Activated T-cell treated with anti-CD3 and anti-CD28 coated beads for 48 hours (primary cell): Measurements from ENCODE around the gene C14orf119.

Experiments
- DNase-seq: peaks from one replicate; pipeline ENCODE4 v3.0.0-alpha.2; 2020; ENCODE audit warnings: low read depth

Gene C14orf119

DNA sequence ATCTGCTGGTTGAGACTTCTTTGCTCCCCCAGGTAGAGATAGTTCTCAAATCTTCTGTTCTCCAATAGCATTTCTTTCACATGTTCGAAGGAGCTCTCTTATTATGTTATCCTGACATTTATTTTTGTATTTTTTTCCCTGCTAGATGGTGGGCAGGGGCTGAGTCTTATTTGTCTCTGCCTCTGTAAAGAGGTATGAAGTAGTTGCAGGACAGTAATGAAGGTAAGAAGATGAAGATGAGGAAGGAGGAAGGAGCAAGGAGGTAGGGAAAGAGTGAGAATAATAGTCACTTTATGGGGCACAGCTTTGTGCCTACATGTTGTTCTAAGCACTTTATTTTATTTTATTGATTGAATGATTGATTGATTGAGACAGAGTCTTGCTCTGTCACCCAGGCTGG lies 14.5 kb downstream of the C14orf119 start:
- no peak for DNase-seq

GRCh38 chr14:23110579-23111365 lies 15.5 kb downstream of the C14orf119 start:
- DNase-seq, result no peak

- no peak for DNase-seq
These were observed 17.3 kb downstream of the C14orf119 start for GRCh38 chr14:23112359-23113178.

DNA sequence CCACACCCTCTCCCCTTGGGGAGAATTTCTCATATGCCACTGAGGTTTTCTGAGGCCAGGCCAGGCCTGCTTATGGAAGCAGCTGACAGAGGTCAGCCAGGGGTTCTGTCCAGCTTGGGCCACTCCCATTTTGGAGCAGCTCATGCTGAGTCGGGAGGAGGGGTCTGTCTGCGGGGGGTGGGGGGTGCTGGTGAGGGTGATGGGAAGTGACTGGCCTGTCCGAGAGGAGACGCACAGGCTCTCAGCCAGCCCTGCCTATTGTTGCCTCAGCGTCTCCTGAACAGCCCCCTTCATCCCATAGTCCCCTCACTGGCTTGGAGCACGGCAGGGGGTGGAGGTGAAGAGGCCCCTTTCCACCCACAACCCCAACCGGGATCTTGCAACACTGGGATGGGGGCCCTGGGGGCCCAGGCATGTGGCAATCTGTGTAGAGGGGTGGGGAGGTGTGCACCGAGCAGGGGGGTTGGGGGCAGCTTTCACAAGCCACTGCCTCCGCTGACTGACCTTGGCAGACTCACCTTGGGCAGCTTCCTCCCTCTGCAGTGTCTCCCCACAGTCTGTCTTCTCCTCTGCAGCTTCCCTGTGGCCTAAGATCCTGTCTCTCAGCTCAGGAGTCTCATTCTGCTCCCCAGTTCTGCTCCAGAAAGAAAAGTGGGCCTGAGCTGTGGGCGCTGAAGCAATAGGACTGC lies 18.3 kb downstream of the C14orf119 start:
- DNase-seq, result no peak

DNA sequence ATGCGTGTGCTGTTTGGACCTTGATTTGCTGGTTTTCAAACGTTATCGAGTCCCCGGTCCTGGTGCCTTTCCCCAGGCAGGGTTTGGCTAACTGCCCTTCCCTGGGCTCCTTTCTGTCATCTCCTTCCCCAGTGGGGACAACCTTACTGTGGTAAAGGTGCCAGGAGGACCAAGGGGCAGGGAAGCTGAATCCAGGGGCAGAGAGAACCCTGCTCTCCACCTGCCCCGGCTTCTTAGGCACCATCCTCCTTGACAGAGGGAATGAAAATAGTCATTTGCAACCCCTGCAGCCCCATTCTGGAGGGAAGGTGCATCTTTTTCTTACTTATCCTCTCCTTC lies 18.8 kb downstream of the C14orf119 start:
- DNase-seq, result no peak

DNA sequence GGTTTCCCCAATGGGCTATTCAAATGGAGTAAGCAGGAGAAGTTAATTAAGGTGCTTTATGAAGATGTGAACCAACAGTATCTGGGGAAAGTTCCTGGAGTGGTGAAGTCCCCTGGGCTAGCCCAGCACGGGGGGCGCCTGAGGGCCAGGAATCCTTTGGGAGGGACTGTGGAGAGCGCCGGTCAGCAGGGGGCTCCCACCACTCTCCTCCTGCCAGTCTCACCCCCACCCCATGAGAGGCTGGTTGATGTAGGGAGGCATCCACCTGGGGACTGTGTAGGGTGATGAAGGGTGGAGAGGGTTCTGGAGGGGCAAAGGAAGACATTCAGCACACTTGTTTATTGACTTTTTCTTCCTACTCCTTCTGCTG lies 19.3 kb downstream of the C14orf119 start:
- no peak for DNase-seq

DNA sequence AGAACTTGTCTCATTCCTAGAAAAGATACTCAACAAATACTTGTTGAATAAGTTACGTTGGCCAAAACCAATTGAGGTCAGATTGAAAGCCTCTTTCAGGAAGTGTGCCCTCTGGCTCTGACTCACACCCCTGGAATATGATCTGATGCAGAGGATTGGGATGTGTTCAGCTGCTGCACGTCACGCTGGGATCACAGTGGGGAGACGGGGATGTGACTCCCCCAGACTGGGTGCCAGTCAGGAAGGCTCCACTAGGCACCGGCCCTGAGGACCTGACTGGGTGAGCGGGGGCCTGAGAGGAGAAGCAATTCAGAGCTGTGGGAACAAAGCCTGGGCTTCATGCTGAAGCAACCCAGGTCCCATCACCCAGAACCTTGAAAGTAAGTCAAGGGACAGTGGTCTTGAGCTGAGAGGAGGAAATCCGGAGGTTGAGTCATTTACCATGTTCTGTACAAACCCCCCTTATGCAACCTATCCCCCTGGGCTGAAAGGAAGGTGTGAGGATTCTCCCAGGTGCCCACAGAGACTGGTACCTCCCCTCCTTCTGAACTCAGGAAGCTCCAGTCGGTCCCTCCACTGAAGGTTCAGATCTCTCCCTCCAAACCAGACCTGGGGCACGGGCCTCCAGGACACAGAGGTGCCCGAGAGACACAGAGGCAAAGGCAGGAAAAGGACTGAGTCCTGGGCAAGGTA lies 19.9 kb downstream of the C14orf119 start:
- no peak for DNase-seq

- DNase-seq, result no peak
These were observed 20.6 kb downstream of the C14orf119 start for GRCh38 chr14:23115918-23116317.

DNA sequence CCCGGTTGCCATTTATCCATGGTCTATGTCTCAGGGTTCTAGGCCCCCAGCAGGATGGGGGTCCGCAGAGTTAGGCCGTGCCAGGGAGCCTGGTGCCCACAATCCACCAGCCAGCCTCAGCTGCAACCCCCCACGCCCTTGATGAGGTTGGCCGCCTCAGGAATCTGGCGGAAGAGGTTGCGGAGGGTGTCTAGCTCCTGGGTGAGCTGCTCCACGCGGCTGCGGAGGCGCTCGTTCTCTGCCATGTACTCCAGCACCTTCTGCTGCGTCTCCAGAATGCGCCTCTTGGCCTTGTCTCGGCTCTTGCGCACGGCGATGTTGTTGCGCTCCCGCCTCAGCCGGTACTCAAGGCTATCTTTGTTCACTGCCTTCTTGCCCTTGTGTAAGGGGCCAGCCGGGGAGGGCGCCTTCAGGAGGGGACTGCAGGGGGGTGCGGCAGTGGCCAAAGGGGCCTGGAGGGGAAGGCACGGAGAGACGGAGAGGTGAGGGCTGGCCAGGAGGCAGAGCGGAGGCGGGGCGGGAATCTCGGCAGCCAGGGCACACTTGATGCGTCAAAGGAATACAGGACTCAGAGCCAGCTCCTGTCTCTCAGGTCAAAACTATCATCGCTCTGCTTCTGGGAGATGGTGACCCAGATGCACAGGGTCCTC lies 22.2 kb downstream of the C14orf119 start:
- no peak for DNase-seq

DNA sequence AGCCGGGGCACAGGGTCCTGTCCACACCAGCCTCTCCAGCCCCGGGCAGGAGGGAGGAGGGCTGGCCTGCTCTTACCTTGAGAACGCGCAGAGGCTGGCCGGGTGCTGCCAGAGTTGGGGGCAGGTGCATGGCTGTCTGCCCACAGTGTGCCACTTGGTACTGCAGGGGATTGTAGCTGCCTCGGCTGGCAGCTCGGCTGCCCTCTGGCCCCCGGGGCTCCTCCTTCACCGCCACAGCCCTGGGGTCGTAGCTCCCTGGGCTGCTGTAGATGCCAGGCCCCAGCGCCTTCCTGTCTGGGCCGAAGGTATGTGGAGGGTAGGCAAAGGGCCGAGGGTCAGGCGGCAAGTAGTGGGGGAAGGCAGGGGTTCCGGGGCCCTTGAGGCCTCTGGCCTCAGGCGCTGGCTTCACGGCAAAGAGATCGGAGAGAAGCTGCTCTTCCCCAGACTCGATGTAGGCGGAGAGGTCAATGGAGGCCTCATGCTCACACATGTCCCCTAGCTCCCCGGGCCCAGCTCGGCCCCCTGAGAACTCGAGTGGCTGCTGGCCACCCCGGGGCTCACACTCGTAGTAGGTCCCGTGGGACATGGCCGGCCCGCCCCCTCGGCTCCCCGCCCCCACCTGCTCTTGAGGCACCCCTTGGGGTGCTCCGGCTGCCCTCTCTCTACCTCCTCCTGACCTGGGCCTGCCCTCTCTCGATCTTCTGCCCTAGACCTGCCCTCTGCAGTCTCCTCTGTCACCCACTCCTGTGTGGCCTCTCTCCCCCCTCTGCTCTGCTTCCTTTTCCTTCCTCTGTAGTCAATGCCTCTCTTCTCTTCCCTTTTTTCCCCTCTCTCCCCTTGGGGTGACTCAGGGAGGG lies 23.4 kb downstream of the C14orf119 start, which contains the start of gene CEBPE:
CEBPE (minus strand) TSS at position 750 of the 857 bp plus-strand sequence; CDS start at position 586, 164 bp downstream.
- DNase-seq, result no peak

DNA sequence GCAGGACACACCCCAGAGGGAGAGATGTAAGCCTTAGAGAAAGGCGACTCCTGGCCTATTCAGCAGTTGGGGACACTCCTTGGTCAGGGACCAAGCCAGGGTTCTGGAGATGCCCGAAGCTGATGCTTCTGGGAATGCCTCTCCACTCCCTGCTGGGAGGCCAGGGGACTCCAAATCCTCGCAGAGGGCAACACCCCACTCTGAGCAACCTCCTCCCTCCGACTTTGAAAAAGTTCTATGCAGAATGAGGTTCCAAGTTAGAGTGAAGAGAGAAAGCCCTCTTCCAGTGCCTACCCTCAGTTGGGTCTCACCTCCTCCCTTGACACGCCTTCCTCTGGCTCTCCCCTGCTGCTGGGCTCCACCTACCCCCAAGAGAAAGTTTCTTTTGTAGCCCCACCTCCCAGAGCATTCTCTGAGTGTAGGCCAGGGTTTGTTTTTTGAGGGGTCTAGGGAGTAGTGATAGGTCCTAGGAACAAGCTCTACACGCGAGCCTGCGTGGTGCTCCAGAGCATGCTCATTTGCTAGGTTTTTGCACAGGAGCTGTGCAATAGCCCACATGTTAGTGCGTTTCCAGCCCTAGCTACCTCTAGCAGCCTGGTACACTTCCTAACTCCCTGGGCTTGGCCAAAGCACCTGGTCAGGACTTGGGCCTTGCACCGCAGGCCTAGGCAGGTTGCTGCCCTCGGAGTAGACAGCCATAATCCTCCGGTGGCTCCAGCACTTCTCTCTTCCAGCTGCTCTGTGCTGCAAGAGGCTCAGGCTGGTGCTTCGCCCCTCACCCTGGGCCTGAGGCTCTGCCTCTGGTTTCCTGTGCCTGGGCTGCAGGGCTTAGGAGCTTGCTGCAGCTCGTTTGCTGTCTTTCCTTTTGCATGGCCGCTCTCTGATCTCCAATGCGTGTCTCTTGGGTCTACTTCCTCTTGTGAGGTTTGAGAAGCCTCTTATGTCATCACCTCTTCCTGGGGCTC lies 24.3 kb downstream of the C14orf119 start:
- DNase-seq, result no peak

GRCh38 chr14:23120541-23121251 lies 25.4 kb downstream of the C14orf119 start:
- DNase-seq, result peak; percentile 76

- no peak for DNase-seq
These were observed 26.1 kb downstream of the C14orf119 start for GRCh38 chr14:23121361-23121771.

DNA sequence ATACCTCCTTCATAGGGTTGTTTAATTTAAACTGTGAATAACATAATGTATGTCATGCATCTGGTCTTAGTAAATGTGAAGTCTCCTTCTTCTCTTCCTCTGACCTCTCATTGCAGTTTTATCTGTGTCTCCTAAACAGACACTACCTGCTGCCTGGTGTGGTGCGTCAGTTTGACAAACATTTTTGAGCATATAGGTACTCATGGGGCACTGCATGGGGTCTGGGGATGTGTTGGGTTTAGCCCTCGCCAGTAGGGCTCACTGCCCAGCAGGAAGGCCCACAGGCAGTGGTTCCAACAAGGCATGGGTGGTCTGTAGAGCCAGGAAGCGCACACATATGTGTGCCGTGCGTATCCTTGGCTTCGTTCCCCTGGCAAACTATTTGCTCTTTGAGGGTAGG lies 26.8 kb downstream of the C14orf119 start:
- no peak for DNase-seq

GRCh38 chr14:23123419-23123818 lies 28.1 kb downstream of the C14orf119 start:
- DNase-seq, result no peak

DNA sequence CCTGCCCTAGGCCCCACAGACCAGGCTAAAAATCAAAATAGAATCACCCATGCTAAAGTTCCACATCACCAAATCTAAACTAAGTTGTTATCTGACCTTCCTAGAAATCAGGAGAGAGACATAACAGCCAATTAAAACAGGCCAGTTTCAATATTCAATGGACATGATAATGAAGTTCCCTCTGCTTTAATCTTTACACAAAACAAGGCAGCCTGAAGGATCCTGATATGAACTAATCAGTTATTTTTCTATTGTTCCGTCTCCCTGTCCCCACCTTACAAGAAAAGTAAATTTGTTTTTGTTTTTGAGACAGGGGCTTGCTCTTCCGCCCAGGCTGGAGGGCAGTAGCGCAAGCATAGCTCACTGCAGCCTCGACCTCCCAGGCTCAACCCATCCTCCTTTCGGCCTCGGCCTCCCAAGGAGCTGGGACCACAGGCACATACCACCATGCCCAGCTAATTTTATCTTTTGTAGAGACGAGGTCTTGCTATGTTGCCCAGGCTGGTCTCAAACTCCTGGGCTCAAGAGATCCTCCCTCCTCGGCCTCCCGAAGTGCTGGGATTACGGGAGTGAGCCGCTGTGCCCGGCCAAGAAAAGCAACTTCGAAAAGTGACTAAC lies 29.1 kb downstream of the C14orf119 start:
- DNase-seq, result no peak

DNA sequence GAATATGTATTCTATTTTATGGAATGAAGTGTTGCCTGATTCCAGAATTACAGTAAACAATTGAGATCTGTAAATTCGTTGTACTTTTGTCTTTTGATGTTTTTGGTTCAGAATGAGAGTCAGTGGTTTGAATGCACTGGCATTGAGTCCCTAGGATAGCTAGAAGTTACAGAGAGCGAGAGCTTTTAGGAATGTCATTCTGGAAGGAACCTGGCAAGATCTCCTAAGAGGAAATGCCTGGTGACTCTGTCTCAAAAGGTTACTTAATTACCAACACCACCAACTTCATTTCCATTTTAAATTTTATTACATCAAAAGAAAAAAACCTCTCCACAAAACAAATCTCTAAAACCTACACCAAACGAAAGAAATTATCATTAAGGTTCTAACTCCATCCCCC lies 29.7 kb downstream of the C14orf119 start:
- no peak for DNase-seq

GRCh38 chr14:23125933-23126524 lies 30.7 kb downstream of the C14orf119 start:
- no peak for DNase-seq
